Loucy (cell line): ENCODE data around the gene PAQR7.

Experiments used
- H2AFZ ChIP-seq: fragments of 200-600 bp; sonication (generic); 2 replicates; pipeline ENCODE4 v1.6.0; 2016; ENCODE audit warnings: antibody characterized with exemption, mild to moderate bottlenecking, low read length, moderate library complexity
- H3F3A ChIP-seq: fragments of 200-600 bp; 2 replicates; pipeline ENCODE4 v1.6.0; 2016; ENCODE audit warnings: antibody characterized with exemption, low read depth, mild to moderate bottlenecking
- H3K27me3 ChIP-seq: fragments of 200-600 bp; sonication (generic); 2 replicates; pipeline ENCODE4 v1.6.1; 2014; ENCODE audit warnings: low read length, mild to moderate bottlenecking; ENCODE audit not compliant: insufficient read depth, poor library complexity, severe bottlenecking
- H3K36me3 ChIP-seq: fragments of 200-600 bp; sonication (generic); 2 replicates; pipeline ENCODE4 v1.6.1; 2016; ENCODE audit warnings: low read length; ENCODE audit not compliant: insufficient read depth
- H3K4me1 ChIP-seq: fragments of 200-600 bp; sonication (generic); 2 replicates; pipeline ENCODE4 v1.5.1; 2014; ENCODE audit warnings: low read length, mild to moderate bottlenecking; ENCODE audit not compliant: insufficient read depth, poor library complexity, severe bottlenecking
- H3K4me2 ChIP-seq: fragments of 200-600 bp; sonication (generic); 2 replicates; pipeline ENCODE4 v1.6.0; 2014; ENCODE audit warnings: antibody characterized with exemption, low read length, low read depth, mild to moderate bottlenecking; ENCODE audit not compliant: poor library complexity, severe bottlenecking
- H3K4me3 ChIP-seq: fragments of 200-600 bp; sonication (generic); 2 replicates; pipeline ENCODE4 v1.5.1; 2014; ENCODE audit warnings: low read length, mild to moderate bottlenecking, mixed read lengths; ENCODE audit not compliant: poor library complexity, severe bottlenecking
- H3K79me2 ChIP-seq: fragments of 200-600 bp; sonication (generic); 2 replicates; pipeline ENCODE4 v1.6.1; 2014; ENCODE audit warnings: low read length; ENCODE audit not compliant: insufficient read depth
- H3K9ac ChIP-seq: fragments of 200-600 bp; sonication (generic); 2 replicates; pipeline ENCODE4 v1.6.0; 2014; ENCODE audit warnings: mild to moderate bottlenecking, low read depth, low read length, moderate library complexity; ENCODE audit not compliant: poor library complexity, severe bottlenecking
- H3K9me2 ChIP-seq: fragments of 200-600 bp; sonication (generic); replicated peaks from 2 replicates; pipeline ENCODE4 v1.6.1; 2016; ENCODE audit warnings: low read depth, low read length, mixed read lengths
- H3K9me3 ChIP-seq: fragments of 200-600 bp; sonication (generic); 2 replicates; pipeline ENCODE4 v1.6.1; 2014; ENCODE audit warnings: mild to moderate bottlenecking, antibody characterized with exemption, low read length, low read depth; ENCODE audit not compliant: insufficient read depth
- H4K20me1 ChIP-seq: fragments of 200-600 bp; sonication (generic); 2 replicates; pipeline ENCODE4 v1.6.0; 2014; ENCODE audit warnings: antibody characterized with exemption, low read length, mild to moderate bottlenecking; ENCODE audit not compliant: insufficient read depth, poor library complexity, severe bottlenecking
- EZH2phosphoT487 ChIP-seq: fragments of 200-600 bp; IDR thresholded peaks from 2 replicates; pipeline ENCODE4 v1.6.1; 2018; ENCODE audit warnings: antibody characterized with exemption, mild to moderate bottlenecking, moderate library complexity, borderline replicate concordance
- TF ChIP-seq, protein P1 (sequence below): fragments of 200-600 bp; sonication (generic); conservative IDR thresholded peaks from 2 replicates; pipeline ENCODE4 v1.5.1; 2014; ENCODE audit warnings: mild to moderate bottlenecking, antibody characterized with exemption, low read length

PAQR7 gene

GRCh38 chr1:25820247-25821111, 55.0 kb downstream of the PAQR7 start:
- peak overlapping the region; percentile 95 for H2AFZ ChIP-seq

GRCh38 chr1:25819491-25820246, 55.8 kb downstream of the PAQR7 start, which contains the start of gene MTFR1L:
Gene MTFR1L (plus strand): TSS chr1:25819954. CDS start chr1:25823105, 3,151 bp downstream.
- Histone ChIP-seq H3K4me3 (peak within 1 kb of the TSS; percentile 99), H3K79me2 (peaks cover 29% of the 10 kb centered on the region; the same call in 1 of the 2 replicates), H3K4me2 (peak within 1 kb of the TSS; percentile 92), H3K36me3 (no peaks in the 10 kb centered on the region), H2AFZ (peak within 1 kb of the TSS; percentile 95), H3K9me2 (no peaks in the 10 kb centered on the region), H3F3A (no peaks in the 10 kb centered on the region), H3K4me1 (peaks cover 27% of the 10 kb centered on the region), H3K27me3 (no peaks in the 10 kb centered on the region), H3K9ac (peak within 1 kb of the TSS; percentile 86), H4K20me1 (peaks cover 19% of the 10 kb centered on the region), H3K9me3 (no peaks in the 10 kb centered on the region)
- TF ChIP-seq, protein P1, sequence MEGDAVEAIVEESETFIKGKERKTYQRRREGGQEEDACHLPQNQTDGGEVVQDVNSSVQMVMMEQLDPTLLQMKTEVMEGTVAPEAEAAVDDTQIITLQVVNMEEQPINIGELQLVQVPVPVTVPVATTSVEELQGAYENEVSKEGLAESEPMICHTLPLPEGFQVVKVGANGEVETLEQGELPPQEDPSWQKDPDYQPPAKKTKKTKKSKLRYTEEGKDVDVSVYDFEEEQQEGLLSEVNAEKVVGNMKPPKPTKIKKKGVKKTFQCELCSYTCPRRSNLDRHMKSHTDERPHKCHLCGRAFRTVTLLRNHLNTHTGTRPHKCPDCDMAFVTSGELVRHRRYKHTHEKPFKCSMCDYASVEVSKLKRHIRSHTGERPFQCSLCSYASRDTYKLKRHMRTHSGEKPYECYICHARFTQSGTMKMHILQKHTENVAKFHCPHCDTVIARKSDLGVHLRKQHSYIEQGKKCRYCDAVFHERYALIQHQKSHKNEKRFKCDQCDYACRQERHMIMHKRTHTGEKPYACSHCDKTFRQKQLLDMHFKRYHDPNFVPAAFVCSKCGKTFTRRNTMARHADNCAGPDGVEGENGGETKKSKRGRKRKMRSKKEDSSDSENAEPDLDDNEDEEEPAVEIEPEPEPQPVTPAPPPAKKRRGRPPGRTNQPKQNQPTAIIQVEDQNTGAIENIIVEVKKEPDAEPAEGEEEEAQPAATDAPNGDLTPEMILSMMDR: no peak
- no peak for TF ChIP-seq EZH2phosphoT487

More at GRCh38 chr1:25820247-25821111, 55.0 kb downstream of the PAQR7 start:
- no peaks in the 10 kb centered on the region for H3K9me3 ChIP-seq
- H3F3A ChIP-seq: no peaks in the 10 kb centered on the region
- peak overlapping the region; percentile 99 for H3K4me3 ChIP-seq
- peak overlapping the region; percentile 86 for H3K9ac ChIP-seq
- TF ChIP-seq, protein P1: no peak
- H4K20me1 ChIP-seq: peaks cover 19% of the 10 kb centered on the region
- H3K9me2 ChIP-seq: no peaks in the 10 kb centered on the region
- H3K79me2 ChIP-seq: peaks cover 29% of the 10 kb centered on the region; the same call in 1 of the 2 replicates
- H3K4me1 ChIP-seq: peaks cover 27% of the 10 kb centered on the region
- H3K4me2 ChIP-seq: peak overlapping the region; percentile 92
- H3K36me3 ChIP-seq: no peaks in the 10 kb centered on the region
- no peaks in the 10 kb centered on the region for H3K27me3 ChIP-seq

- Histone ChIP-seq H3K79me2 (peaks cover 29% of the 10 kb centered on the region; the same call in 1 of the 2 replicates), H3K36me3 (no peaks in the 10 kb centered on the region), H3K4me1 (peaks cover 30% of the 10 kb centered on the region), H3K9me3 (no peaks in the 10 kb centered on the region), H2AFZ (no peak overlapping the region), H4K20me1 (peaks cover 19% of the 10 kb centered on the region), H3K4me2 (peak overlapping the region; percentile 92), H3K9ac (peak overlapping the region; percentile 86), H3K27me3 (no peaks in the 10 kb centered on the region), H3K9me2 (no peaks in the 10 kb centered on the region), H3F3A (no peaks in the 10 kb centered on the region), H3K4me3 (peak overlapping the region; percentile 99)
- no peak for TF ChIP-seq EZH2phosphoT487
- TF ChIP-seq, protein P1: no peak
Observed at GRCh38 chr1:25818569-25818968, 56.9 kb downstream of the PAQR7 start.
